GM06990 (cell line): ENCODE results near the gene SH2D6.

Source experiments
- DNase-seq: peaks from one replicate; pipeline ENCODE4 v3.0.0-alpha.2; 2011; ENCODE audit not compliant: insufficient read length; ENCODE audit errors: extremely low read depth
- H3K27me3 ChIP-seq: replicated peaks from 2 replicates; pipeline ENCODE4 v1.6.0; 2011; ENCODE audit warnings: low read length; ENCODE audit not compliant: control insufficient read depth, insufficient read depth
- H3K36me3 ChIP-seq: 2 replicates; pipeline ENCODE4 v1.5.1; 2011; ENCODE audit warnings: low read length; ENCODE audit not compliant: control insufficient read depth, insufficient read depth
- H3K4me3 ChIP-seq: replicated peaks from 2 replicates; pipeline ENCODE4 v1.5.1; 2011; ENCODE audit warnings: low read depth, mild to moderate bottlenecking, control low read depth, low read length
- TF ChIP-seq, protein P1 (sequence below): IDR thresholded peaks from 2 replicates; pipeline ENCODE4 v1.5.1; 2011; ENCODE audit warnings: low read length, control low read depth, mild to moderate bottlenecking, inconsistent platforms; ENCODE audit not compliant: insufficient read depth, poor library complexity, severe bottlenecking

SH2D6 gene

DNA sequence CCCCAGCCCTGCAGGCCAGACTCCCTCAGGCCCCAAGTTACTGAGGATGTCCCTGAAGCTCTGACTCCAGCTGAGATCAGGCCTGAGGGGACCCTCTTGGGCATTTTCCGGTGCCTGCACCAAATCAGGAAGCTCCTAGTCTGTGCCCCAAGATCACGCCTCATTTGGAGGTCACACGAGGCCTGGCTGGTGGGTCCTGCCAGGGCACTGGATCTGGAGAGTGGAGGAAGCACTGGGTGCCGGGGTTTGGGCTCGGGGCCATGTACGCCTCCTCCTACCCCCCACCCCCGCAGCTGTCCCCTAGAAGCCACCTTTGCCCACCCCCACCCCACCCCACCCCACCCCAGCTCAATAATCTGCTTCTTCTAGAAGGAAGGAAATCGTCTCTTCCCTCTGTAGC, 16.2 kb downstream of the SH2D6 start:
- no peak for DNase-seq
- Histone ChIP-seq H3K36me3 (no peaks in the 10 kb centered on the region), H3K27me3 (no peaks in the 10 kb centered on the region), H3K4me3 (no peak overlapping the region)
- TF ChIP-seq, protein P1, sequence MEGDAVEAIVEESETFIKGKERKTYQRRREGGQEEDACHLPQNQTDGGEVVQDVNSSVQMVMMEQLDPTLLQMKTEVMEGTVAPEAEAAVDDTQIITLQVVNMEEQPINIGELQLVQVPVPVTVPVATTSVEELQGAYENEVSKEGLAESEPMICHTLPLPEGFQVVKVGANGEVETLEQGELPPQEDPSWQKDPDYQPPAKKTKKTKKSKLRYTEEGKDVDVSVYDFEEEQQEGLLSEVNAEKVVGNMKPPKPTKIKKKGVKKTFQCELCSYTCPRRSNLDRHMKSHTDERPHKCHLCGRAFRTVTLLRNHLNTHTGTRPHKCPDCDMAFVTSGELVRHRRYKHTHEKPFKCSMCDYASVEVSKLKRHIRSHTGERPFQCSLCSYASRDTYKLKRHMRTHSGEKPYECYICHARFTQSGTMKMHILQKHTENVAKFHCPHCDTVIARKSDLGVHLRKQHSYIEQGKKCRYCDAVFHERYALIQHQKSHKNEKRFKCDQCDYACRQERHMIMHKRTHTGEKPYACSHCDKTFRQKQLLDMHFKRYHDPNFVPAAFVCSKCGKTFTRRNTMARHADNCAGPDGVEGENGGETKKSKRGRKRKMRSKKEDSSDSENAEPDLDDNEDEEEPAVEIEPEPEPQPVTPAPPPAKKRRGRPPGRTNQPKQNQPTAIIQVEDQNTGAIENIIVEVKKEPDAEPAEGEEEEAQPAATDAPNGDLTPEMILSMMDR: no peak

DNA sequence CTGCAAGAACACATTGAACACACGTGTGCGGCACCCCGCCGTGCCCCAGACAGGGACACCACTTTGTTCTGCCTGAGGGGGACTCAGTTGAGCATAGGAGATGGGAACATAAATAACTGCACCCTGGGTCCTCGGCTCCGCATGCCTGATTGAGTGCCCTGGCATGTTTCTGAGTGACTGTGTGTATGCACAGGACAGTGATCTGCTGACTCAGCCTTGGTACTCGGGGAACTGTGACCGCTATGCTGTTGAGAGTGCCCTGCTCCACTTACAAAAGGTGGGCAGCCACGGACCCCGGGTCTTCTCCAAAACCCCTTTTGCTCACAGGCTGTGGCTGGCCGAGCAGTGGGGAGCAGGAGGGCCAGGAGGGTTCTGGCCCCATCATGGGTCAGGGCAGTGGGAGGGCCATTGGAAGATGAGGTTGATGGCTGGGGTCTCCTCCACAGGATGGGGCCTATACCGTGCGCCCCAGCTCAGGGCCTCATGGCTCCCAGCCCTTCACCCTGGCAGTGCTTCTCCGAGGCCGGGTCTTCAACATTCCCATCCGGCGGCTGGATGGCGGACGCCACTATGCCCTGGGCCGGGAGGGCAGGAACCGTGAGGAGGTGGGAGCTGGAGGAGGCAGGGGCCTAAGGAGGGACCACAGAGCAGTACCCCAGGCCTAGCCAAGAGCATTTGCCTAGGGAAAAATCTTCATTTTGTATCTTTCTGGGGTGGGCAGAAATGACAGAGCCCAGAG, 16.9 kb downstream of the SH2D6 start:
- Histone ChIP-seq H3K4me3 (no peak overlapping the region), H3K27me3 (no peaks in the 10 kb centered on the region), H3K36me3 (no peaks in the 10 kb centered on the region)
- no peak for DNase-seq
- TF ChIP-seq, protein P1: no peak

DNA sequence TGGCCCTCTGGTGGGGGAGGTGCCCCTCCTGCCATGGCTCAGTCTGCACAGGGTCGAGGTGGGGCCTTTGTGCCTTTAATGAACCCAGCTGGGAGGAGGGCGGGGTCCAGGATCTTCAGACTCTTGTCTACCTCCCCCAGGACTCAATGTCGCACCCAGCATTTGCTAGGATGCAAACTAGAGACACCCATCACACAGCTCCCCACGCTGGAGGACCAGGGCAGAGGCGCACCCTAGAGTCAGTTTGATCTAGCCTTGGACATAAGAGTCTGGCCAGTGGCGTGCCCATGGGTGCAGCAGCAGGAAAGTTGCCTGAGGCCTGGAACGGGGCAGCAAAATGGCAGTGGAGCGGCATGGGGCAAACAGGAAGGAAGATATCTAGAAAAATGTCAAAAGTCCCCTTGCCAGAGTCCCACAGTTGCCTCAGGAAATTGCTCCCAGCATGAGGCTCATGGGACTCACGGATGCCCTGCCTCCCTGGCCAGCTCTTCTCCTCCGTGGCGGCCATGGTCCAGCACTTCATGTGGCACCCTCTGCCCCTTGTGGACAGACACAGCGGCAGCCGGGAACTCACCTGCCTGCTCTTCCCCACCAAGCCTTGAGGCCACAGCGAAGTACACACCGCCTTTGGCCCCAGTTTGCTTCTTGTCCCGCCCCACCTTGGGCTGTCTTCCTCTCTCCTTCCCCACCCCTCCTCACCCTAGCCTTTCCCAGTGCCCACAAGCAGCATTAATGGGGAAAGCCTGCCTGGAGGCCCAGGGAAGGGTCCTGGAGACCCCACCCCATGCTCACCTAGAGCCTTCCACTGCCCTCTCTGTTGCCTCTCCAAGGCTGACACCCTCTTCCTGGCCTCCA, 17.7 kb downstream of the SH2D6 start:
- no peak for DNase-seq
- TF ChIP-seq, protein P1: no peak

DNA sequence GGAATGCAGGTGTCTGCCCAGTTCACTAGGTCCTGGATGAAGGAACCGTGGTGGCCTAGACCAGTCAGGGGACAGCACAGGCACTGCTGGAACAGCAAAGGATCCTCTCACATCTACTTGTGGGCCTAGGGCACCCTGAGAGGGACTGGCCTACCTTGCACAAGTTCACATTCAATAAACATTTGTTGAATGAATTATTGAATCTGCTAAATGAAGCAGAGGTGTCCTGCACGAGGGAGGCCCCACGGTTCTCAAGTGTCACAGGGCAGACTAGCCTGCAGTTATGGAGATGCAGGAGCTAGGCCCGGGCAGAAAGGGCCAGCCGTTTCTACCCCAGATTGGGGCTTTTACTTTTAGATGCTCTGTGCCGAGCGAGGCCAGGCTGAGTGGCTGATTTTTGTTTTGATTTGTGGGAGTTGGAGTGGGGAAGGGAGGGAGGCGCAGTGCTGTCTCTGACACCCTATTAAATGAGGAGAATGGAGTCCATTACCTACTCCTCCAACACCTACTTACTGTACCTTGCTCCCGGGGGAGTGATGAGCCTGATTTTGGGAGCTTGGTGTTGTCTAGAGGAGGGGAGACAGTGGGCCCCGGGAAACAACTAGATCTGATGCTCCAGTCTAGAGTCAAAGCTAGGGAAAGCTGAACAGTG, 18.4 kb downstream of the SH2D6 start:
- 0 out of 2 replicates have a peak overlapping the region, but pooled peaks have one; percentile 60 for H3K4me3 ChIP-seq
- DNase-seq: no peak
- H3K36me3 ChIP-seq: no peaks in the 10 kb centered on the region
- TF ChIP-seq, protein P1: no peak
- no peaks in the 10 kb centered on the region for H3K27me3 ChIP-seq

More for the DNA sequence above, 17.7 kb downstream of the SH2D6 start:
- Histone ChIP-seq H3K4me3 (no peak overlapping the region), H3K27me3 (no peaks in the 10 kb centered on the region), H3K36me3 (no peaks in the 10 kb centered on the region)

DNA sequence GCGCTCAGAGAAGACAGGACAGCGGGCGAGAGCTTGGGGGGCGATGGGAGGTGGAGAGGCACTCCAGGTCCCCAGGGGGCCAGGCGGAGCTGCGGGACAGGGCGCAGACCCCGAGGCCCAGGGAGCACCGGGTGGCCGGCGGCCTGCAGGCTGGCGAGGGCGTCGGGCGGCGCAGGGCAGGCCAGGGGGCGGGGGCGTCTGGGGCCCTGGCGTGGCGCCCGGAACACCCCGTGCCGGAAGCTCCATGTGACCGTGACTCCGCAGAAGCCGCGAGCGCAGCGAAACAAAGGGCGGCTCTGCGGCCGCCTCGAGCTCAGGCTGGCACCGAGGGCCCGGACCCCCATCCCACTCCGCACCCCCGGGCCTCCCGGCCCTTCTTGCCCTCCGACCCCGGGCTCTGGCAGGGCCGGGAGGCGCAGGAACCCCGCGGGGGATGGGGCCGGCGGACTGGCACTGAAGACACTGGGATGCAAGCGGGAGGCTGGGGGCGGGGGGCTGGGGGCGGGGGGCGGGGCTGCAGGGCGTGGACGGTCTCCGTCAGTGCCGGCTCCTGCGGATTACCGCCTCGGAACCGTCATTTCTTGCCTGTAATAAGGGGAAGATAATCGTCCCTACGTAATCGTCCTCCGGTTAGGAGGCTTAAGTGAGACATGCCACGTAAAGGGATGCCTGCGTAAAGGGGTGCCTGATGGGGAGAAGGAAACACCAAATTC, 19.1 kb downstream of the SH2D6 start:
- TF ChIP-seq, protein P1: no peak
- Histone ChIP-seq H3K36me3 (no peaks in the 10 kb centered on the region), H3K27me3 (no peaks in the 10 kb centered on the region), H3K4me3 (peak overlapping the region; percentile 60)
- DNase-seq: peak; percentile 88
